Neural progenitor cell (in vitro differentiated cells): Measurements from ENCODE around the gene RBM15B. TPM values are rescaled to one million over a fixed set of nuclear protein-coding genes. Genes with fewer than 3 reads are reported as not detected.

Experiments
- DNase-seq: peaks from one replicate; pipeline ENCODE4 v3.0.0-alpha.2; 2016; ENCODE audit warnings: low spot score
- H2AFZ ChIP-seq: fragments of 200-600 bp; sonication (generic); replicated peaks from 2 replicates; pipeline ENCODE4 v1.6.1; 2016; ENCODE audit warnings: antibody characterized with exemption
- H3F3A ChIP-seq: fragments of 200-600 bp; sonication (generic); 2 replicates; pipeline ENCODE4 v1.6.1; 2016; ENCODE audit warnings: antibody characterized with exemption, low read depth
- H3K27ac ChIP-seq: fragments of 200-600 bp; sonication (generic); 2 replicates; pipeline ENCODE4 v1.5.1; 2016; ENCODE audit warnings: mild to moderate bottlenecking
- H3K27me3 ChIP-seq: fragments of 200-600 bp; sonication (generic); 2 replicates; pipeline ENCODE4 v1.6.1; 2016; ENCODE audit warnings: mild to moderate bottlenecking, moderate library complexity
- H3K36me3 ChIP-seq: fragments of 200-600 bp; sonication (generic); 2 replicates; pipeline ENCODE4 v1.5.1; 2016
- H3K4me1 ChIP-seq: fragments of 200-600 bp; sonication (generic); 2 replicates; pipeline ENCODE4 v1.6.1; 2016; ENCODE audit warnings: mixed run types
- H3K4me2 ChIP-seq: fragments of 200-600 bp; sonication (generic); 2 replicates; pipeline ENCODE4 v1.6.1; 2016
- H3K4me3 ChIP-seq: fragments of 200-600 bp; sonication (generic); 2 replicates; pipeline ENCODE4 v1.5.1; 2016
- H3K79me2 ChIP-seq: fragments of 200-600 bp; sonication (generic); 2 replicates; pipeline ENCODE4 v1.6.1; 2016; ENCODE audit warnings: low read depth
- H3K9ac ChIP-seq: fragments of 200-600 bp; sonication (generic); 2 replicates; pipeline ENCODE4 v1.6.1; 2016
- H3K9me3 ChIP-seq: fragments of 200-600 bp; sonication (generic); 2 replicates; pipeline ENCODE4 v1.5.1; 2016; ENCODE audit warnings: low read depth
- H4K20me1 ChIP-seq: fragments of 200-600 bp; sonication (generic); 2 replicates; pipeline ENCODE4 v1.6.1; 2016; ENCODE audit warnings: low read depth
- H3K27ac Mint-ChIP-seq: 3 replicates; pipeline ENCODE4 v1.8.0; 2021; ENCODE audit warnings: mixed read lengths
- H3K27me3 Mint-ChIP-seq: 2 replicates; pipeline ENCODE4 v1.8.0; 2022; ENCODE audit warnings: low read depth, mild to moderate bottlenecking, inconsistent platforms, moderate library complexity, mixed read lengths; ENCODE audit not compliant: insufficient read depth
- H3K36me3 Mint-ChIP-seq: 3 replicates; pipeline ENCODE4 v1.8.0; 2021; ENCODE audit warnings: mixed read lengths
- H3K4me1 Mint-ChIP-seq: 3 replicates; pipeline ENCODE4 v1.8.0; 2021; ENCODE audit warnings: mixed read lengths
- H3K4me3 Mint-ChIP-seq: 3 replicates; pipeline ENCODE4 v1.8.0; 2021; ENCODE audit warnings: mild to moderate bottlenecking, moderate library complexity, mixed read lengths
- H3K9me3 Mint-ChIP-seq: 3 replicates; pipeline ENCODE4 v1.8.0; 2020; ENCODE audit warnings: mixed read lengths
- CTCF ChIP-seq: fragments of 200-600 bp; sonication (generic); IDR thresholded peaks from 2 replicates; pipeline ENCODE4 v1.5.1; 2017; ENCODE audit warnings: antibody characterized with exemption, mild to moderate bottlenecking
- EZH2 ChIP-seq: fragments of 200-600 bp; sonication (generic); IDR thresholded peaks from 2 replicates; pipeline ENCODE4 v1.6.1; 2017; ENCODE audit warnings: antibody characterized with exemption, mild to moderate bottlenecking, moderate library complexity
- EZH2phosphoT487 ChIP-seq: fragments of 200-600 bp; sonication (generic); IDR thresholded peaks from 2 replicates; pipeline ENCODE4 v1.6.1; 2017; ENCODE audit warnings: antibody characterized with exemption
- total RNA-seq: library from RNA; depleted of rRNA; stranded (reverse); fragments of >200 nt; gene quantifications from 2 replicates; pipeline ENCODE4 v1.2.3, GENCODE V29; 2015; ENCODE audit warnings: low replicate concordance

Gene RBM15B
- total RNA-seq, 1 donor from 2014 or later = 28.1 TPM

DNA sequence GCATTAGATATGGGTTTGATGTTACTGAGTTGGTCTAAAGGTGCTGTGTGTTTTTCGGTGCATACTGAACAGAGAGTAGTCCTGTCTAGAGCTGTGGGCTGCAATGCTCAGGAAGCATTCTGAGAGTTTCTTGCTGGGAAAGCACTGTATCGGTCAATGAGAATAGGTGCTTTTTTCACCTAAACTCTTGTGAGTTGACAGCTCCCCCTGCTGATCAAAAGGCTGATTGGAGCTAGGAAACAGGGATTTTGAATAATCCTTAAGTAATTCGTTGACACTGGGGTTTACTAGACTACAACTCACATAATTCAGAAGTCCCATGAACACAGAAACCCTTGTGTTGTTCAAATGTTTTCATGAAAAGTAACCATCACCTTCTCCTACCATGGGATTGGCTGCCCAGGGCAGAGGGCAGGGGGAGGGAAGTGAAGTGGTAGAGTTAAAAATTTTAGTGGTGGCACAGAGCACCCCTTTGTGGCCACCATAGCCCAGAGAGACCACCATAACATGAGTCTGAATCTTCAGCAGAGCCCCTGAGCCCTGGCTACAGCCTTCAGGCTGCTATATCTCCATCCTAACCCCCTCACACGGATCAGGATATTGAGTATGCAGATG lies 19.0 kb upstream of the RBM15B start:
- Mint-ChIP-seq H3K4me1 (no peaks in the 10 kb centered on the region), H3K27ac (no peak overlapping the region), H3K9me3 (peaks cover 8% of the 10 kb centered on the region), H3K27me3 (no peaks in the 10 kb centered on the region), H3K36me3 (peaks cover 8% of the 10 kb centered on the region), H3K4me3 (no peak overlapping the region)
- H3K9ac ChIP-seq = no peak overlapping the region
- no peak overlapping the region for H3K4me3 ChIP-seq
- H3K27me3 ChIP-seq = no peaks in the 10 kb centered on the region
- no peak overlapping the region for H3K27ac ChIP-seq
- TF ChIP-seq CTCF (peak; percentile 87), EZH2 (no peak)
- DNase-seq = peak; percentile 88
- no peak overlapping the region for H3K4me2 ChIP-seq
- H4K20me1 ChIP-seq = no peaks in the 10 kb centered on the region
- H3F3A ChIP-seq = no peaks in the 10 kb centered on the region
- no peaks in the 10 kb centered on the region for H3K4me1 ChIP-seq
- H3K79me2 ChIP-seq = no peaks in the 10 kb centered on the region
- peaks cover 4% of the 10 kb centered on the region for H3K9me3 ChIP-seq
- no peak overlapping the region for H2AFZ ChIP-seq
- H3K36me3 ChIP-seq = no peaks in the 10 kb centered on the region

- H3K4me1 ChIP-seq = no peaks in the 10 kb centered on the region
- TF ChIP-seq EZH2phosphoT487 (no peak), EZH2 (no peak), CTCF (no peak)
- H3K9ac ChIP-seq = no peak overlapping the region
- no peak overlapping the region for H2AFZ ChIP-seq
- no peaks in the 10 kb centered on the region for H4K20me1 ChIP-seq
- no peak overlapping the region for H3K27ac ChIP-seq
- H3F3A ChIP-seq = no peaks in the 10 kb centered on the region
- H3K9me3 Mint-ChIP-seq = no peaks in the 10 kb centered on the region
- H3K4me3 Mint-ChIP-seq = no peak overlapping the region
- H3K27ac Mint-ChIP-seq = no peak overlapping the region
- H3K27me3 Mint-ChIP-seq = no peaks in the 10 kb centered on the region
- no peaks in the 10 kb centered on the region for H3K9me3 ChIP-seq
- H3K27me3 ChIP-seq = no peaks in the 10 kb centered on the region
- H3K36me3 ChIP-seq = no peaks in the 10 kb centered on the region
- no peak for DNase-seq
- H3K4me1 Mint-ChIP-seq = no peaks in the 10 kb centered on the region
- no peaks in the 10 kb centered on the region for H3K36me3 Mint-ChIP-seq
- no peaks in the 10 kb centered on the region for H3K79me2 ChIP-seq
- H3K4me2 ChIP-seq = no peak overlapping the region
- H3K4me3 ChIP-seq = no peak overlapping the region
Observed at GRCh38 chr3:51373658-51374421, 17.2 kb upstream of the RBM15B start.

DNA sequence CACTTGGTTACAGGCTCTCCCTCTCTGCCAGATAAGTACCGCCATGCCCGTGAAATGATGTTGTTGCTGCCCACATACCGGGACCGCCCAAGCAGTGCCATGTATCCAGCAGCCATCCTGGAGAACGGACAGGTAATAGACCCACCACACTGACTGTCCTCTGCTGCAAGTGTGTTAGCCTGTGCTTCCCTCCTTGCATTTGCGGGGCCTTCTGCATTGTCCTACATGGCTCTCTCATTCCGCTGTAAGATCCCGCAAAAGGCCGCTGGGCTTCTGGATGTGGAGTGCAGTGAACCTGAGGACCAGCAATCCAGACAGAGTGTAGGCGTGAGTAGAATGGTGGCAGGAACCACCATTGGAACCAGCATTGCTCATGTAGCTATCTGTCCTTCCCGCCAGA lies 16.6 kb upstream of the RBM15B start:
- Mint-ChIP-seq H3K9me3 (no peaks in the 10 kb centered on the region), H3K27me3 (peaks cover 2% of the 10 kb centered on the region), H3K4me1 (no peaks in the 10 kb centered on the region), H3K4me3 (no peak overlapping the region), H3K36me3 (no peaks in the 10 kb centered on the region), H3K27ac (no peak overlapping the region)
- no peaks in the 10 kb centered on the region for H4K20me1 ChIP-seq
- no peak for DNase-seq
- no peaks in the 10 kb centered on the region for H3K79me2 ChIP-seq
- no peak overlapping the region for H3K9ac ChIP-seq
- H3K9me3 ChIP-seq = no peaks in the 10 kb centered on the region
- H3K4me3 ChIP-seq = no peak overlapping the region
- no peak overlapping the region for H2AFZ ChIP-seq
- H3K4me1 ChIP-seq = no peaks in the 10 kb centered on the region
- no peaks in the 10 kb centered on the region for H3K36me3 ChIP-seq
- H3K27ac ChIP-seq = no peak overlapping the region
- H3F3A ChIP-seq = no peaks in the 10 kb centered on the region
- TF ChIP-seq EZH2phosphoT487 (no peak), EZH2 (no peak), CTCF (no peak)
- no peak overlapping the region for H3K4me2 ChIP-seq
- no peaks in the 10 kb centered on the region for H3K27me3 ChIP-seq
